HG03064 (cell line): ENCODE data around the gene COQ2.
"Not testable (repeated sequence)": the region's sequence is repeated elsewhere in the genome, so short reads cannot be mapped to it uniquely, and the experiment has no call there.

ENCODE experiments used
- ATAC-seq: cut with Tn5 transposase; IDR thresholded peaks from one replicate; pipeline ENCODE4 v1.9.1; 2021; ENCODE audit warnings: low read depth; ENCODE audit not compliant: unreplicated experiment

The COQ2 gene, protein sequence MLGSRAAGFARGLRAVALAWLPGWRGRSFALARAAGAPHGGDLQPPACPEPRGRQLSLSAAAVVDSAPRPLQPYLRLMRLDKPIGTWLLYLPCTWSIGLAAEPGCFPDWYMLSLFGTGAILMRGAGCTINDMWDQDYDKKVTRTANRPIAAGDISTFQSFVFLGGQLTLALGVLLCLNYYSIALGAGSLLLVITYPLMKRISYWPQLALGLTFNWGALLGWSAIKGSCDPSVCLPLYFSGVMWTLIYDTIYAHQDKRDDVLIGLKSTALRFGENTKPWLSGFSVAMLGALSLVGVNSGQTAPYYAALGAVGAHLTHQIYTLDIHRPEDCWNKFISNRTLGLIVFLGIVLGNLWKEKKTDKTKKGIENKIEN

DNA sequence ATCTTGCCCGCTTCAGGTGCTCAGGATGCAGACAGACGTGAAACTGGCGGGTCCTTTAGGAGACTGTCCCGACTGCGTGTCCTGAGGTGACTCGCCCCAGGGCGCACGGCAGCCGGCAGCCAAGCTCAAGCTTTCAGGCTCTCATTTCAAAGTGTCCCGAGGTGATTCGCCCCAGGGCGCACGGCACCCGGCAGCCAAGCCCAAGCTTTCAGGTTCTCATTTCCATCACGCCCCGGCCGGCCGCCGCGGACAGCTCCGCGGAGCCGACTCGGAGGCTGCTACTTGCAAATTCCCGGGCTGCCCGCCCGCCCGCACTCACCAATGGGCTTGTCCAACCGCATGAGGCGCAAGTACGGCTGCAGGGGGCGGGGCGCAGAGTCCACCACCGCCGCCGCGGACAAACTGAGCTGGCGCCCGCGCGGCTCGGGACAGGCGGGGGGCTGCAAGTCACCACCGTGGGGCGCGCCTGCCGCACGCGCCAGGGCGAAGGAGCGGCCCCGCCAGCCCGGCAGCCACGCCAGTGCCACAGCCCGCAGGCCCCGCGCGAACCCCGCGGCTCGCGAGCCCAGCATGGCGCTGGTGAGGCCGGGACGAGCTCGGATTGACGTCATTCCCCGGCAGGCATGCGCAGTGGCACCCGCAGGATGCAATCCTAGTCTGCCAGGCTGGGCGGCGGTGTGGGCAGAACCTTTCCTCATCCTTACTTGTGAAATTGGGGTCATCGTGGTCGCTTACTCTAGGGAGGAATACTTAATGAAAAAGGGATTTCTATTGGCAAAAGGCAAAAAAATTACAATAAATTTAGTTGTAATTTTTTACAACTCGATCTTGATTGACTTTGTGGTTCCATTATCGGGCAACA is at the start of gene COQ2:
Gene COQ2, minus strand, starts transcription at position 606 of the 862 bp plus-strand sequence. Its CDS starts 34 bp downstream, at position 572.
- peak; percentile 86 for ATAC-seq

DNA sequence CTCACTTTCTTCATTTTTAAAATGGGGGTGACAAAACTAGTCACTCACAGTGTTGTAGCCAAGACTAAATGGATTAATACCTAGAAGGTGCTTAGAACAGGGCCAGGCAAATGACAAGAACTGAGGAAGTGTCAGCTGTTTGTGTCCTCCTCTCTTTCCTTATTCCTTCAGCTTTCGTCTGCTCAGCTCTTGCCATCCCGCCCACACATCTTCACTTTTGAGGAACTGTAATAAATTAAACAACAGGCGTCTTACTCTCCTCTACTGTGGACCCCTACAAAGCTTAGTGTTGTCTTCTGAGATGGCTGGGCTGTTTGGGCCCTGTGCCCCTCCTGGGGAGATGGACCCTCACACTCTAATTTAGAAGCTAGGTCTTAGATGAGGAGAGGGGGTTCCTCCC is 47.4 kb upstream of the COQ2 start:
- no peak for ATAC-seq

DNA sequence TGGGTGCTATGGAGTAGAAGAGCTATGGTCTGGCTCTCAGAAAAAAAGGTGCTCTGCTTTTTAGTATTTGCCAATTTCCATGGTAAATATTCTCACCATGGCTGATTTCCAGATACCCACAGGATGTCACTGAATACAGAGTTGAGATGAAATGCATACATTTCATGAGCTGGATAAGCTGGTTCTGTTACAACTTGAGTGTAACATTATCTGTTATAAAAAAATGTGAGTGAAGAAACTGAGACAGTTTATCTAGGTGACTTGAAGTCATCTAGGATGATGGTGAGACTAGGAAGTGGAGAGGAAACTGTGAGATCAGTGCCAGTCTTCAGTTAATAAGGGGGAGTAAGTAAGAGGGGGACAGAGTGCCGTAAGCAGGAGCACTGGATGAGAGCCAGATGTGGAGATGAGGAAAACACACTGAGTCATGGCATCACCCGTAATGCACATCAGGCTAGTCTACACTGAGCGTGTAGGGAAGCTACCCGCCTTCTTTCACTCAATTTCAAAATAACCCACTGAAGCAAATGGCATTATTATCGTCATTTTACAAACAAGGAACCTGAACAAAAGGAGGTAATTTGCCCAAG is 45.0 kb upstream of the COQ2 start:
- ATAC-seq: no peak

DNA sequence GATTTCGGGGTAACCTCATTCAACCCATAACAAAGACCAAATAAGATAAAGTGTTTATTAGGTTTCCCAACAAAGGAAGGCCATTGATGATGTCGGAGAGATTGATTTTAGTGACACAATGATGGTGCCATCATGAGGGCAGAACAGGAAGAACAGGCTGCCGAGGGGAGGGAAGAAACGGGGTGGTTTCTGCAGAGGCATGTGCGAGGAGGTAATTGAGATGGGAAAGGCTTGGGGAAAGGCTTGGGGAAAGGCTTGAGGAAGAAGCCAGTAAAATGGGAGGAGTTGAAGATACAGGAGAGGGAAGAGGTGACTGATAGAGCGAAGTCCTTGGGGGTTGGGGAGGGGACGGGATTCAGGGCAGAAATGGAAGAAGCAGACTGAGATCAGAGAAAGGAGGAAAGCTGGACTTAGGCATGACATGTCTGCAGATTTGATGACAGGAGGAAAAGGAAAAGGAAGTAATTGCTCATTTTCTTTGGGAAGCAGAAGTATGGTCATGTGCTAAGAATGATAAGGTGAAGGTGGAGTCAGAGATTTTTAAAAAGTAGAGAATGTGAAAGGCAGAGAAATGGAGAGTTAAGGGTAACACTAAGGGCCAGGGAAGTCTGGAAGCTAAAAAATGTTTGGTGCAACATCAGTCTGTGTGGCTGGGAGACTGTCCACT is 44.1 kb upstream of the COQ2 start:
- ATAC-seq: no peak

DNA sequence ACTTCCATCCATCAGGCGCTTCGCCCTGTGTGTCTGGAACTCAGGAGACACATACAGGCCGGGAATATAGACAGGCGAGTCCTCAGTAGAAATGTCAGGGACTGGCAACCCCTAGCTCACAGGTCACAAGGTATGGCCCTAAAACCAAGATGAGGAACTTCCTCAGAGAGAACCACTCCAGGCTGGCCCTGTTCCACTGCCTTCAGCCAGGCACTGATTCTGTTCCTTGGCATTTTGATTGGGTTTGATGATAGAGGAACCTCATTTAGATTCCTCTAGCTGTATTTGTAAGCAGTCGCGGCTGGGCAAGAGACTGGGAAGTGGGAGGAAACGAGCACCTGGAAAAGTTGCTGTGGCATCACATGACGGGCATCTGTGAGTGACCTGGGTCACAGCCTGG is 41.9 kb upstream of the COQ2 start:
- no peak for ATAC-seq

DNA sequence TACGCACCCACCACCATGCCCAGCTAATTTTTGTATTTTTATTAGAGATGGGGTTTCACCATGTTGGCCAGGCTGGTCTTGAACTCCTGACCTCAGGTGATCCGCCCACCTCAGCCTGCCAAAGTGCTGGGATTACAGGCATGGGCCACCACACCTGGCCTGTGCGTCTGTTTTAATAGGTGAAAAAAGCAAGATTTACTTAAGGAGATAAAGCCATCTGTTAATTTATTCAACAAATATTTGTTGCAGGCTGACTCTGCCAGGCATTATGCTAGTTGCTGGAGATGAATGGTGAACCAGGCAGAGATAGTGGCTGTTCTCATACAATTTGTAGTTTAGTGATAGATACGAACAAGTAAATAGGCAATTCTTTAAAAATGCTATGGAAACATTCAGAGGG is 40.7 kb upstream of the COQ2 start:
- ATAC-seq: not testable (repeated sequence)

DNA sequence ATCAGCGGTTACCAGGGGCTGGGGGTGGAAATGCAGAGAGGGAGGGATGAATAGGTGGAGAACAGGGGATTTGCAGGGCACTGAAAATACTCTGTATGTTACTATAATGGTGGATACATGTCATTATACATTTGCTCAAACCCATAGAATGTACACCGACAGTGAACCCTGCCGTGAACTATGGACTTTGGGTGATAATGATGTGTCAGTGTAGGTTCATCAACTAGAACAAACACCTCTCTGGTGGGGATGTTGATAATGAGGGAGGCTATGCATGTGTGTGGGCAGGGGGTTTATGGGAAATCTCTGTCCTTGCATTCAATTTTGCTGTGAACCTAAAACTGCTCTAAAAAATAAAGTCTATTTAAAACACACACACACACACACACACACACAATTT is 38.5 kb upstream of the COQ2 start:
- ATAC-seq: no peak

DNA sequence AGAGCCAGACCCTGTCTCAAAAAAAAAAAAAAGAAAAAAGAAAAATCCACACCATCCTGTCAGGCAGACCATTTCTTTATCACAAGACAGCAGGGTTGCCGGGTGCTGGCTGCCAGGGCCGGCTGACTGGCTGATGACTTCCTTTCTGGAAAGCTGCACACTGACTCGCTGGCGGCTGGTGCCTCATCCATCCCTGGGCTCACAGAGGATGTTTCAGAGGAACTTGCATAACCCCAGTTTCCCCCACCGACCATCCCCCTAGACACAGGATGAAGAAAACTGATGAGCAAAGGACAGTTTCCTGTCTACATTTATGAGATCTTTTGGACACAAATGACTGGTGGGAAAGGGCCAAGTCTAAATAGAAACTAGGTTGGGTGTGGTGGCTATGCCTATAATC is 36.0 kb upstream of the COQ2 start:
- no peak for ATAC-seq

DNA sequence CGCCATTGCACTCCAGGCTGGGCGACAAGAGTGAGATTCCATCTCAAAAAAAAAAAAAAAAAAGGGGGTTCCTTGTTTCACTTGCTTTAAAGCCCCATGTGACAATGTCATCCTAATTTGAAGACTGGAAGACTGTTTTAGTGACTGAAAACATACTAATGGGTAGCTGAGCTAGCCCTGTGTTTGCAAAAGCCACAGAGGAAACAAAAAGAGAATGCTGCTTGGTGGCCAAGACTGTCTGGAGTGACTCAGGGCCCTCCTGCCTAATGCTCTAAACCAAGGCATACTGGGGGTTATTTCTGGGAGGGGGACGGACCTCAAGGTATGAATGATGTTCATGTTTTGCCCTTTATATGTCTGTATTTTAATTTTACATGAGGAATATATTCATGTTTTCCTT is 34.1 kb upstream of the COQ2 start:
- ATAC-seq: no peak

DNA sequence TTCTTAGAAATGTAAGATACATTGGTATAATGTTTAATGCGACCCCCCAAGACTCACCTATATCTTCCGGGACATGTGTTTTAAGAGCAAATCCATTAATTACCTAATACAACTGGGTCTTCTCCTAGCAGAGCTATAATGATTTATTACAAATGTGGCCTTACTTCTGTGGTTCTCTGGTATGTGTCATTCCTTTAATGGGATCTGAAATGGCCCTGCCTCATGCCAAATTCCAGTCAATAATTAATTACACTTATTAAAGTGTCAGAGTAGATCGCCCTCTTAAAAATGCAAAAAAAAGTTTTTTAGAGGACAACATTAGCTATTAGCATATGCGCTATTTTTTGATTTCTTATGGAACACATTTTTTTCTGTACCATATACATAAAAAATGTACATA is 33.1 kb upstream of the COQ2 start:
- ATAC-seq: no peak

DNA sequence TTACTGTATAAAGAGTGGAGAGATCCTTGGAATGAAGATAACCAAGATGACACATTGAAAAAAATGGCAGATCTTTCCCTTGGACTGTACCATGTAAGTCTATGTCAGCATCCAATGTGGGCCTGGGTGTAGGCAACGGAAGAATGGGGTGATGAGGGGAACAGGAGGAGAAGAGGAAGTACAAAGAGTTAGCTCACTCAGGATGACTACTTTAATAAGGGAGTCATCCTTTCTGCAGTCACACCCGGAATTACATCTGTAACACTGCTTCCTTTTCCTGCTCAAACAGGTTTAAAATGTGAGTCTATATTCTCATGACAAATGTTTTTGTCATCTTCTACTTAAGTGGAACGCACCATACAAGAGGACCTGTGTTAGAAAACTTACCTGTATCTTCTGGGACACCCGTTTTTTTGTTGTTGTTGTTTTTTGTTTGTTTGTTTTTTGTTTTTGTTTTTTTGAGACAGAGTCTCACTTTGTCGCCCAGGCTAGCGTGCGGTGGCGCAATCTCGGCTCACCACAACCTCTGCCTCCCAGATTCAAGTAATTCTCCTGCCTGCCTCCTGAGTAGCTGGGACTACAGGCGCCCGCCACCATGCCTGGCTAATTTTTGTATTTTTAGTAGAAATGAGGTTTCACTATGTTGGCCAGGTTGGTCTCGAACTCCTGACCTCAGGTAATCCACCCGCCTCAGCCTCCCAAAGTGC is 32.0 kb upstream of the COQ2 start:
- no peak for ATAC-seq

DNA sequence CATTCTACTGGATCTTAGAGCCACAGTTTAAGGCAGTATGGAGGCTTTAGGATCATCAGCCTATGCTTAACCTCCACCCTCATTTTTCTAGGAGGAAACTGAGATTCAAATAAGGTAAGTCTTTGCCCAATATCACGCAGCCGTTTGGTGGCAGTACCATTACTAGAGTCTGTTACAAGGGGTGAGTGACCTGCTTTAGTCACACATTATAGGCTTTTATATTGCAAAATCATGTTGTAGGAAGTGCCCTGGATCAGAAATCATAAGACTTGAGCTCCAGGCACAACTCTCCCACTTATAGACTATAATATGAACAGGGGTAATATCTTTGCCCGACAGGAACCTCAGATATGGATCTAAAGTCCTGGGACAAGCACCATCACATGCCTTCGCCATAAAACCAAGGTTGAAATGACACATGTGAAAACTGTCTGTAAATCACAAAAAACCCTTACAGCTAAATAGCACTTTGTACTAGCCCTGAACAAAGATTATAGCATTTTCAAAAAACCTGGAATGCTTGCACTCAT is 30.8 kb upstream of the COQ2 start:
- no peak for ATAC-seq

DNA sequence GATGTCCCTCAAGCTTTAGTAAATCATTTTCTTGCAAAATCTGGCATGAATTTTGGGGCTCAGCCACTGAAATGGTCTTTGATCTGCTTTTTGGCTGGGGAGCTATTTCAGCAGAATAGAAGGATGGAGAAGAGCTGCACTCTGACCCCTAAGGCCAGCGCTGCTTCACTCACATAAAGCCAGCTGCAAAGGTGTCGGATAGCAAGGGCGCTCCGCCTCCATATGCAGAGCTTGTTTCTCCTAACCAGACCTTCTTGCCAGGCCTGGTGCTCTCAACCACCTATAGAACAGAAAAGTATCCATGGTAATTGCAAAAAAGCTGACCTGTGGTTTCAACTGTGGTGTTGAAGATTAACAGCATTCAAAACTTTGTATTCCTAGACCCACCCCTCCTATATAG is 24.1 kb upstream of the COQ2 start:
- no peak for ATAC-seq

DNA sequence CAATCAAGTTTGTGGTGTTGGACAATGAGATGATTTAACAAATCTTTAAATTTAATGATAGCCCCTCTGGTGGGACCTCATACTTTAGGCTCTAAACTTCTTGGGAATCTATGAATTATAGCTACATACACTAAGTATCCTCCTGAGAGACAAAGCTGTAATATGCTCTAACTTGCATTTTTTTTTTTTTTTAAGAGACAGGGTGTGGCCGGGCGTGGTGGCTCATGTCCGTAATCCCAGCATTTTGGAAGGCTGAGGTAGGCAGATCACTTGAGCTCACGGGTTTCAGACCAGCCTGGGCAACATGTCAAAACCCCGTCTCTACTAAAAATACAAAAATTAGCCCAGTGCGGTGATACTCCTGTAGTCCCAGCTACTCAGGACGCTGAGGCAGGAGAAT is 23.3 kb upstream of the COQ2 start:
- no peak for ATAC-seq

DNA sequence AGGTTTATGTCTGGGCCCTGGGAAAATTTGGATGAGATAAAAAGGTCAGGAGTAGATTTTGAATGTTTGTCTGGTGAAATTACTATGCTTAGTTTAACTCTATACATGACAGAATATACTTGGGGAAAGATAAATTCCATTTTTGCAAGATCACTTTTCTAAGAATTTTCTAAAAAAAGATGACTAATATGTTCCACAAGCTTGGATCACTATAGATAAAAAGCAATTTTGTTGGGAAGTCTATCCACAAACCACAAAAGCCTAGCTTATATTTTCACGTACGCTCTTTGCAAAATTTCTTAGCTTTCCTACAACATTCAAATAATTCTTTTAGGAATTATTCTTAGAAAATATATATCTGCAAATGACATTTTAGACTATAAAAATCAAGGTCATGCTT is 20.6 kb upstream of the COQ2 start:
- no peak for ATAC-seq

DNA sequence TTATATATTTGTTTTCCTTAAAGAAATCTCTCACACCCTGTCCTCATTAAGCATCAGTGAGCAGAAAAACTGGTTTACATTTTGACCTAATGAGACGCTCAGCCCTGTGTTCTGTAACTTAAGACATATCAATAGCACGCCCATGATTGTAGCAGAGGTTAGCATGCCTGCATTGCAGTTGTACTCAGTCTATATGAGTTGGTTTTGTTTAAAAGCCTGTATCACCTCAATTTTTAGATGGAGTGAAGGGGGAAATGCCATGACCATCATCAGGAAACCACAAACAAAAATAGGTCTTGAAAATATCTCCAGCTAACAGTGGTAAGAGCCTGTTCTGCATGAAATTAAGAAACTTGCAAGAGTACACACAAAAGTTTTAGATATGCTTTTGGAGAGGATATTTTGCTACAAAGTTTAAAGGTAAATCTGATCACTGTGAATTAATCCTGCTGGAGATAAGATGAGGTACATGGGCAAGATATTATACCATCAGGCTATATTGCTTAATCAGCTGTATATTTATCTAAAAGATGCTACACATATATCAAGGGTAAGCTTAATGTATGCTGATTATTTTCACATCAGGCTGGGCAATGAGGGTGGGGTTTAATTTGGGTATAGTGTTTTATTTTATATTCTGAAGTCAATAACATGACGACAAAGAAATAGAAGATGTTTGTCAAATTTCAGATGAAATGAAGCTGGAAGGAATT is 13.1 kb upstream of the COQ2 start:
- ATAC-seq: no peak

DNA sequence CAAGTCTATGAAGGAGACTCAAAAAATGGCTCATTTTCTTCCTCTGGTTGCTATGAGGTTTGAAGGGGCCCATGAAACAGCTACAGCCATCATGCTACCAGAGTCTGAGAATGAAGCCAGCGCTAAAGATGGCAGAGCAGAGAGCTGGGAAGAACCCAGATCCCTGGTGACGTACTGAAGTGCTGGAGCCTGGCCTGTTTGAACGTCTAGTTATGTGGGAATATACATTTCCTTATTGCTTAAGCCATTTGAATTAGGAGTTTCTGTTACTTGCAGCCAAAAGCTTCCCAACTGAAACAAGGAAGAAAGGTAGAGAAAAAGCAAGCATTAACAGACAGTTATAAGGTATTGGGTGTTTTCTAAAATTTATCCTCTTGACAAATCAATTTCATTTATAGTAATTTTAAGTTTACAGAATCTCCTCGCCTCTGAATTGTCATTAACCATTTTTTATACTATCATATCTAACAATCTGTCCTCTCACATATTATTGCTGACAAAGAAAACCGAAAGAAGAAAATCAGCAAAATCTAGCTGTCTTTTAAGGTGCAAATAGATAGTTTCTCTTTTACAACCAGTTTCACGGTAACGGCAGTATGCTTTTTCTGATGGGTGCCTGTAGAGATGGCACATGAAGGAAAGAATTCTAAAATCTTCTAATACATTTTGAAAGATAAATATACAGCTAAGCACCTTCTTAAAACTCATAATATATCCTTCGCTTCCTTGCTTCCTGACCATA is 8.9 kb upstream of the COQ2 start:
- no peak for ATAC-seq

DNA sequence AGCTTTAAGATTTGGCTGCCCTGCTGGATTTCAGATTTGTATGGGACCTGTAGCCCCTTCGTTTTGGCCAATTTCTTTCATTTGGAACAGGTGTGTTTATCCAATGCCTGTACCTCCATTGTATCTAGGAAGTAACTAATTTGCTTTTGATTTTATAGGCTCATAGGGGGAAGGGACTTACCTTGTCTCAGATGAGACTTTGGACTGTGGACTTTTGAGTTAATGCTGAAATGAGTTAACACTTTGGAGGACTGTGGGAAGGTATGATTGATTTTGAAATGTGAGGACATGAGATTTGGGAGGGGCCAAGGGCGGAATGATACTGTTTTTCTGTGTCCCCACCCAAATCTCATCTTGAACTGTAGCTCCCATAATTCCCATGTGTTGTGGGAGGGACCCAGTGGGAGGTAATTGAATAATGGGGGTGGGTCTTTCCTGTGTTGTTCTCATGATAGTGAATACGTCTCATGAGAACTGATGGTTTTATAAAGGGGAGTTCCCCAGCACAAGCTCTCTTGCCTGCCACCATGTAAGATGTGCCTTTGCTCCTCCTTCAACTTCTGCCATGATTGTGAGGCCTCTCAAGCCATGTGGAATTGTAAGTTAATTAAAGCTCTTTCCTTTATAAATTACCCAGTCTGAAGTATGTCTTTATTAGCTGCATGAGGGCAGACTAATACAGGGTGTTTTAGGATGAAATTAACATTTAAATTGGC is 5.6 kb upstream of the COQ2 start:
- ATAC-seq: not testable (repeated sequence)
